HFF-Myc (cell line): ENCODE data around the gene COL4A4.
A peak's percentile ranks its signal among the peaks of the same experiment; 100 is the strongest.

Experiments used
- DNase-seq: peaks from one replicate; pipeline ENCODE4 v3.0.0-alpha.2; 2011; ENCODE audit warnings: low read depth; ENCODE audit errors: extremely low read depth
- H3K4me3 ChIP-seq: replicated peaks from 2 replicates; pipeline ENCODE4 v1.5.1; 2011; ENCODE audit warnings: low read depth, mild to moderate bottlenecking, control low read depth, low read length
- CTCF ChIP-seq: IDR thresholded peaks from 2 replicates; pipeline ENCODE4 v1.5.1; 2012; ENCODE audit warnings: mild to moderate bottlenecking, low read depth, low read length, control low read depth; ENCODE audit errors: missing control alignments

COL4A4 gene

GRCh38 chr2:227163998-227164762 lies at the start of gene COL4A4, which contains the start of gene COL4A3:
COL4A4 (minus strand) TSS chr2:227164205; CDS start chr2:227147483, 16,722 bp downstream.
COL4A3 (plus strand) TSS chr2:227164624; CDS start chr2:227164727, 103 bp downstream.
- no peak for DNase-seq
- peak within 1 kb of the TSS; percentile 47 for H3K4me3 ChIP-seq
- no peak for TF ChIP-seq CTCF

- no peak for DNase-seq
Observed at GRCh38 chr2:227207573-227207972, 43.6 kb upstream of the COL4A4 start.

GRCh38 chr2:227206406-227206805 lies 42.4 kb upstream of the COL4A4 start:
- no peak overlapping the region for H3K4me3 ChIP-seq
- no peak for TF ChIP-seq CTCF
- no peak for DNase-seq

More at GRCh38 chr2:227207573-227207972, 43.6 kb upstream of the COL4A4 start:
- TF ChIP-seq CTCF: no peak
- no peak overlapping the region for H3K4me3 ChIP-seq

GRCh38 chr2:227205701-227206100 lies 41.7 kb upstream of the COL4A4 start:
- TF ChIP-seq CTCF: no peak
- no peak overlapping the region for H3K4me3 ChIP-seq
- no peak for DNase-seq

- DNase-seq: no peak
- no peak overlapping the region for H3K4me3 ChIP-seq
- no peak for TF ChIP-seq CTCF
Observed at GRCh38 chr2:227204452-227204851, 40.4 kb upstream of the COL4A4 start.

GRCh38 chr2:227201771-227202170 lies 37.8 kb upstream of the COL4A4 start:
- no peak for TF ChIP-seq CTCF
- H3K4me3 ChIP-seq: no peak overlapping the region
- no peak for DNase-seq
